Skeletal muscle tissue (tissue), 4 donors: ENCODE measurements around the gene FGF3. TPM values are rescaled to one million over a fixed set of nuclear protein-coding genes. Genes with fewer than 3 reads are reported as not detected.

Experiments used
- H3K27ac ChIP-seq: one replicate; pipeline ENCODE4 v1.7.0; 2013; ENCODE audit warnings: mild to moderate bottlenecking, low read depth, low read length, inconsistent platforms
- H3K27me3 ChIP-seq, 3 donors: one replicate each; pipeline ENCODE4 v1.7.0; 2013; ENCODE audit warnings: low read length in 3 of 3; ENCODE audit not compliant: control insufficient read depth in 3 of 3, insufficient read depth in 3 of 3
- H3K36me3 ChIP-seq, 3 donors: one replicate each; pipeline ENCODE4 v1.7.0; 2013; ENCODE audit warnings: low read length in 3 of 3; ENCODE audit not compliant: control insufficient read depth in 3 of 3, insufficient read depth in 3 of 3
- H3K4me1 ChIP-seq, 3 donors: one replicate each; pipeline ENCODE4 v1.7.0; 2013; ENCODE audit warnings: low read length in 3 of 3, mild to moderate bottlenecking in 3 of 3; ENCODE audit not compliant: control insufficient read depth in 3 of 3, insufficient read depth in 3 of 3
- H3K4me3 ChIP-seq, 3 donors: one replicate each; pipeline ENCODE4 v1.7.0; 2013; ENCODE audit warnings: low read length in 3 of 3
- H3K9ac ChIP-seq, 3 donors: one replicate each; pipeline ENCODE4 v1.7.0; 2013; ENCODE audit warnings: low read length in 3 of 3, mild to moderate bottlenecking in 3 of 3, moderate library complexity in 2 of 3, low read depth in 1 of 3
- H3K9me3 ChIP-seq, 3 donors: one replicate each; pipeline ENCODE4 v1.7.0; 2013; ENCODE audit warnings: low read length in 3 of 3; ENCODE audit not compliant: control insufficient read depth in 3 of 3
- total RNA-seq: library from RNA; depleted of rRNA; stranded (reverse); fragments of >200 nt; gene quantifications from one replicate; pipeline ENCODE4 v1.2.3, GENCODE V29; 2014
- donor health status: Osteomylitis.

FGF3 gene
- not detected for total RNA-seq

DNA sequence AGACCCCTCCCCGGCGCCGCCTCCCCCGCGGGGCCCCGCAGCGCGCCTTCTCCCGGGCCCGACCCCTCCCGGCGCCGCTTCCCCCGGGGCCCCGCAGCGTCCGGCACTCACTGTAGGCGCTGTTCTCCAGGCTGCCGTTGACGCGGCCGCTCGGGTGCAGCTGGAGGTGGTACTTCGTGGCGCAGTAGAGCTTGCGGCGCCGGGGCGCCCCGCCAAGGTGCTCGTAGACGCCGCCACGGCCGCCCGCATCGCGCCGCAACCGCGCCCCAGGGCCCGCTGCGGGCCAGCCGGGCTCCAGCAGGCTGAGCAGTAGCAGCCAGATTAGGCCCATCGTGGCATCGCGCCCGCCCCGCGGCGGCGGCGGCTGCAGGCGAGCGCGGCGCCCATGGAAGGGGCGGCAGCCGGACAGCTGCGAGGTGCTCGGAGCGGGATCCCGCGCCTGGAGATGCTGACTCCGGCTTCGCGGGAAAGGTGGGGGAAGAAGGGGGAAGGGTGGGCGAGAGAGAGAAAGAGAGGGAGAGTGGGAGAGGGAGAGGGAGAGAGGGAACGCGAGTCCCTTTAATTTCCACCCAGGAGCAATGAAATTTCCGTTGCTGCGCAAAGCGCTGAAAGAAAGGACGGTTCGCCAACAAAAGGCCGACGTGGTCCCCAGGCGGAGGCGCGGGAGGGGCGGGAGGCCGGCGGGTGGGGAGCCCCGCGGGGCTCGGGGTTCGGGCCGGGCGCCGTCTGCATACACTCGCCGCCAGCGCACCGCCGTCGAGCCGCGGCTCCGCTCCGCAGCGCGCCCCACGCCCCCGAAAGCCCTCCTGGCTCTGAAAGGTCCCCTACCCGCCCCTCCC lies at the start of gene FGF3:
TSS of gene FGF3 (minus strand) at position 814 of the 839 bp plus-strand sequence. CDS start at position 331, 483 bp downstream.
- Histone ChIP-seq H3K27ac (no peak within 1 kb of the TSS), H3K4me3 (no peak within 1 kb of the TSS), H3K27me3 (peaks cover 79 to 83% (median 80%) of the 10 kb centered on the region in 3 donors), H3K36me3 (no peaks in the 10 kb centered on the region), H3K9ac (no peak within 1 kb of the TSS), H3K4me1 (peaks cover 0 to 2% (median 2%) of the 10 kb centered on the region in 3 donors), H3K9me3 (no peaks in the 10 kb centered on the region)

DNA sequence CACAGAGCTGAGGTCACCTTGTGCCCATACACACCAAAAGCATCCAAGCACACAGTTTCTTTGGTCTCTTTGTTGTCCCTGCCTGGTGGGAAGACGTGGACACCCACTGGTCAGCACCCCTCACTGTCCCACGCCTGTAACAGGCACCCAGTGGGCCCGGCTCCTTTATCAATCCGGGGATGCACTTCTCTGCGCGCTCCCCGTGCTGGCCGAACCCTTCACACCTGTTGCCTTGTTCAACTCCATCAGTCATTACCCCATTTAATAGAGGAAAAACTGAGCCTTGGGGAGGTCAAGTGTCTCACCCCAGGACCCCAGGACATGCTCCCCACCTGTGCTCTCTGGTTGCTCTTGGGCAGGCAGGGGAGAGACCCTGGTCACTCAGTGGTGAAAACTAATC lies 49.7 kb upstream of the FGF3 start:
- peaks cover 40 to 59% (median 46%) of the 10 kb centered on the region in 3 donors for H3K27me3 ChIP-seq

DNA sequence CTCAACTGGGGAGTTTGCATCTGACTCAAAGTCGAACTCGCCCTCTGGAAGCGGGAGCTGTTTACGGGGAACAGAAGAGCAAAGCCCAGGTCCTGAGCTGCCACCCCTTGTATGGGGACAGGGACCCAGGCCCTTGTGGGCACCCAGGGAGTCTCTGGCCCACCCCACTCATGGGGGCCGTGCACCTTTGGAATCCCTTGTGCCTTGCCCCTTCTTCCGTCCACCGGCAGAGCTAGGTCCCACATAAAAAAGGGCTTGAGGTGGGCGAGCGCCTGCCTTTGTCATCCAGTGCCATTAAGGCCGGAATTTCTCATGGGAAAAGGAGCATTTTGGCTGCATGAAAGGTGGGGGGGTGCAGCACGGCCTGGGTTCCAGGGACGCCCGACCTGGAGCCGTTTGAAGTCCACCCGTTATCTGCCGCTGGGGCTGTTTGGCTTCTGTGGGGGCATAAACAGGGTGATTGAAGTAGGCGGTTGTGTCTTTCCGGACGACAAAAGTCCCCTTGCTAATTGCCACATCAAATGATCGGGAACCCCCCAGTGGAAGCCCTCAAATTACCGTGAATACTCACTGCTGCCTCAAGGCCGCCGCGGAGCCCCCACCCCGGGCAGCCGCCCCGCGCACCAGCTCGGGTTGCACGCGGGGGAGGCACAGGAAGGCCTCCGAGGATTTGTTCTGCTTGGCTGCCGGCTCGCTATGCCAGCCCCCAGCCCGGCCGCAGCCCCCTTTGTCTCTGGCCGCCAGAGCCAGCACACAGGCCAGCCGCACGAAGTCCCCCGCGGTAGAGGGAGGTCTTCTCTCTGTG lies 49.0 kb upstream of the FGF3 start:
- Histone ChIP-seq H3K27me3 (peaks cover 44 to 63% (median 52%) of the 10 kb centered on the region in 3 donors), H3K27ac (no peak overlapping the region), H3K36me3 (no peaks in the 10 kb centered on the region), H3K4me3 (no peak overlapping the region), H3K4me1 (no peaks in the 10 kb centered on the region), H3K9me3 (no peaks in the 10 kb centered on the region), H3K9ac (no peak overlapping the region)

More for the DNA sequence above, 49.7 kb upstream of the FGF3 start:
- Histone ChIP-seq H3K36me3 (no peaks in the 10 kb centered on the region), H3K9me3 (no peaks in the 10 kb centered on the region), H3K4me1 (no peaks in the 10 kb centered on the region), H3K27ac (no peak overlapping the region), H3K4me3 (no peak overlapping the region), H3K9ac (no peak overlapping the region)

DNA sequence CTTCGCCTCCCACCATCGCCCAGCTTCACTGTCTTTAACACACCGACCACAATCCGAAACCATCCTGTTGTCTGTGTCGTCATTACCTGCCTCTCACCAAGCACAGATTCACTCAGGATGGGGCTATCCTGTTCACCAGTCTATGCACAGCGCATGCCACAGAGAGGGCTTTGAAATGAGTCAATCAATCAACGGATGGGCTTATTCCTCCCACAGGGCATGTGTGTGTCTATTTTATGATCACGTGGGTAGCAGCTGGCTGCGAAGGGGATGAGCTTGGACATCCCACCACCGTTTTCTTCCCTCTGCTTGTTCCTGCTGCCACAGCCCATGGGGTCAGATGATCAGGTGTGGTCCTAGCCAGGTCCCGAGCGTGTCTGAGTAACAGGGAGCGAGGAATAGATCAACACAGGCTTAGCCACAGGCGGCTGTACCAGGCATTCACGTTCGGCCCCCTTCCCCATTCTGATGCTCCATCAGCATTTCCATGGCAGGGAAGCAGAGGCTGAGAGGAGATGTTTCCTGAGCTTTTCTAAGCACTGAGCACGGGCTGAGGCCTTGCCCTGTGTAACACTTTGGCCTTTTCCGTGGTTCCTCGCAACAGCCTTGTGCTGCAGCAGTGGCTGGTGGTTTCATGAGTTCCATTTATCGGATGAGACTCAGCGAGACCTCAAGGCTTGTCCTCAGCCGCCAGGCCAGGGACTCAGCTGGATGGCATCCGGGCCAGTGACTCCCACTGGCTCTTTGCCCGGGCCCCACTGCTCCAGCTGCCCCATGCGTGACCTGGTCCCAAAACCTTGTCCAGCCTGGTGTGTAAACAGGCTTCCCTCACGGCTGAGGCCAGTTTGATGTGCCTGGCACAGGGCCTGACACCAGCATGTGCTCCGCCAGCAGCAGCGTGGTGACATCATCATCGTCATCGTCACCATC lies 48.1 kb upstream of the FGF3 start:
- H3K27ac ChIP-seq = no peak overlapping the region
- no peaks in the 10 kb centered on the region for H3K4me1 ChIP-seq
- H3K36me3 ChIP-seq = no peaks in the 10 kb centered on the region
- H3K4me3 ChIP-seq = no peak overlapping the region
- H3K9me3 ChIP-seq = no peaks in the 10 kb centered on the region
- H3K27me3 ChIP-seq = peaks cover 52 to 71% (median 59%) of the 10 kb centered on the region in 3 donors
- no peak overlapping the region for H3K9ac ChIP-seq

DNA sequence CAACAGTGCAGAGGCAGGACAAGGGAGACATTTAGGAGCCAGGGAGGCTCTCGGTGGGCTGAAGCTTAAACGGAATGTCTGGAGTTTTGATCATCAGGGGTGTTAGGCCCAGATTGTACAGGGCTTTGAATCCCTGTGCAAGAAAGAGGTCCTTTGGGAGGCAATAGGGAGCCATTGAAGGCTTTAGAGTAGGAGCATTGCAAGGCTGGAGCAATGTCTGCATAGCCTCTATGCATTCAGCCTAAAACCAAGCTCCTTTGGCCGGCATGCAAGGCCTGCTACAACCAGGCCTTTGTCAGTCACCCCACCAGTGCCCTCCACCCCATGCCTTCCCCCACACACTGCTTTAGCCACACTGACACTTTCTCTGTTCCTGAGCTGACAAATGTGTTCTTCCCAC lies 47.4 kb upstream of the FGF3 start:
- H3K27ac ChIP-seq = no peak overlapping the region
- no peak overlapping the region for H3K4me3 ChIP-seq
- no peaks in the 10 kb centered on the region for H3K9me3 ChIP-seq
- H3K9ac ChIP-seq = no peak overlapping the region
- H3K36me3 ChIP-seq = no peaks in the 10 kb centered on the region
- peaks cover 59 to 73% (median 63%) of the 10 kb centered on the region in 3 donors for H3K27me3 ChIP-seq
- H3K4me1 ChIP-seq = no peaks in the 10 kb centered on the region

DNA sequence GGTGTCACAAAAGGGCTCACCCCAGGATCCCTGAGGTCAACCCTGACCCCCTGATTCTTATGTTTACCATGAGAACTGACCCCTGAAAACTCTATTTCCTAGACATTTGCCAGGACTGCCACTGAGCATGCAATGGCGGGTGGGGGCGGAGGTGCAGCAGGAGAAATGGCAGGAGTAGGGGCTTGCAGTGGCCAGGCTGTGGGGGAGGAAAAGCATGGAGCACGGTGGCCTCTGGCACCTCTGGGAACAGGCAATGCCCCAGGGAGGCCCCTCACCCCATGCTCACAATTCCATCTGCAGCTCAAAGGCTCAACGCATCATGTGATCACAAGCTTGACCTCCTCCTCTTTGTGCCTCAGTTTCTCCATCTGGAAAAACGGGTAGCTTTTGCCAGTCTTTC lies 46.5 kb upstream of the FGF3 start:
- Histone ChIP-seq H3K36me3 (no peaks in the 10 kb centered on the region), H3K9ac (no peak overlapping the region), H3K27me3 (peaks cover 66 to 77% (median 68%) of the 10 kb centered on the region in 3 donors), H3K4me3 (no peak overlapping the region), H3K27ac (no peak overlapping the region), H3K4me1 (no peaks in the 10 kb centered on the region), H3K9me3 (no peaks in the 10 kb centered on the region)

DNA sequence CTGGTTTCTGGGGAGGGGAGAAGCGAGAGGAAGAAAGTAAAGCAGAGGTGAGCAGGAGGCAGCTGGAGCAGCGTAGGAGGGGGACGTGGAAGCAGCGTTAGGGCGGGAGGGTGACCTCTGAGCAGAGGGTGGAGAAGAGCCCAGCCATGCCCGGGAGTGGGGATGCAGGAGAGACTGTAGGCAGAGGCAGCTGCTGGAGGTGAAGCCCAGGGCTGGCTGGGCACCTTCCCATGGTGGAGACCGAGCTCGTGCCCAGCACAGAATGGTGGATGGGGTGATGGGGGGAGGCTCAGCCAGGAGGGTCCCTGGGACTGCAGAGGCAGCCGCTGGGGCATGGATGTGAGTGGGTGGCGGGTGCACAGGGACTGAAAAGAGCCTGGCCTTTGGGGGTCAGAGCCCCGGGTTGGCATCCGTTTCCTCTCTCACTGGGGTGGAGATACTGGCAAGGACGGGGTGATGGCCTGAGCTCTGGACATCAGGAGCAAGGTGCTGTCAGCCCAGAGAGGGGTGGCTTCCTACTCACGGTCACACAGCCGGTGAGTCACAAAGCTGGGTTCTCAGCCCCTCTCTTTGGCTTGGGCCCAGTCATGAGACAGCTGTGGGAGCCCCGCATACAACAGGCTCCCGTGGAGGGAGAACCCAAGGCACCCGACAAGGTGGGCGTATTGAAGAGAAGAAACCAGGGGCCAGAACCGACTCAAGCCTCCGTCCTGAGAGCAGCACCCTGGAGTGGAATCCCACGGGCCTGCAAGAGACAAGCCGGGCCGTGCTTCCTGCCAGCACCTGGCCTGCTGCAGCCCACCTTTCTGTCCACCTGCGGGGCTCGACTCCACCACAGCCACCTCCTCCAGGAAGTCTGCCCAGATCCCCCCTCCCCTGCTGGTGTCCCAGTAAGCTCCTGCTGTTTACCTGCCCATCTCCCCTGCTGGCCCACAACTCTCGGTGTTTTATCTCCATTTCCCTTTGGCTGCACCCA lies 45.8 kb upstream of the FGF3 start:
- Histone ChIP-seq H3K27me3 (peaks cover 68 to 80% (median 69%) of the 10 kb centered on the region in 3 donors), H3K9me3 (no peaks in the 10 kb centered on the region), H3K4me1 (no peaks in the 10 kb centered on the region), H3K36me3 (no peaks in the 10 kb centered on the region), H3K27ac (no peak overlapping the region), H3K4me3 (no peak overlapping the region), H3K9ac (no peak overlapping the region)

DNA sequence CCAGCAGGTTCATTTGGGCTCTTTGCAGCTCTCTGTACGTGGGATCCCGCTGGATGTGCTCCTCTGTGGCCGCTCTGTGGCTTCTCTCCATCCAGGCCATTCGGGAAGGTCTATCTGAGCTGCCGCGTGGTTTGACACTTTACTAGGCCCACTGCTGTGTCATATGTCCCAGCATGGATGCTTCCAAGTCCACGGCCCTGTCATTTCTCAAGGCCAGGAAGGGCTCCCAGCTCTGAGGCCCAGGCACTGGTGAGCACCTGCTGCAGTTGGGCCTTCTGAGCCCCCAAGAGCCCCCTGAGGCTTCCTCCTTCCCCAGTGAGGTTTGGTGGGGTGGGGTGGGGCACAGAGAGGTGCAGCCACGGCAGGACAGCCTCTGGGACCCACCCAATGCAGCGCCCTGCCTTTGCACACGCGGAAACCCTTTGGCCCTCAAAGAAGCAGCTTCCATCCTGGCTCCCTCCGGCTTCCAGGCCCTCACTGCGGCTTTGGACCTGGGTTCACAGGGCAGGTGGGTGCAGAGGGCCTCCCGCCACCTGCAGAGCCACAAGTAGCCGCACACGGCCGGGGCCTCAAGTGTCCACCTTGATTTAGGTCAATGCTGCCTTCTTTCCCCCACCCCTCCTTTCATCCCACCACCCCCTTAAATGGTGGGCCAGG lies 44.5 kb upstream of the FGF3 start:
- Histone ChIP-seq H3K27me3 (peaks cover 59 to 69% (median 66%) of the 10 kb centered on the region in 3 donors), H3K36me3 (no peaks in the 10 kb centered on the region), H3K9ac (no peak overlapping the region), H3K4me3 (no peak overlapping the region), H3K9me3 (no peaks in the 10 kb centered on the region), H3K4me1 (no peaks in the 10 kb centered on the region), H3K27ac (no peak overlapping the region)
